ENCODE data around the gene ZC3HAV1.

GRCh38 chr7:139065323-139065722 lies 44.2 kb downstream of the ZC3HAV1 start:
- TF ChIP-seq SUZ12 (IDR thresholded peaks at IDR 0.05) (no peak), BHLHE40 (IDR thresholded peaks at IDR 0.05; ENCODE audit: borderline replicate concordance) (no peak), HDGF (IDR thresholded peaks at IDR 0.05; ENCODE audit: borderline replicate concordance) (no peak), FOXM1 (IDR thresholded peaks at IDR 0.05; ENCODE audit: borderline replicate concordance) (no peak), PKNOX1 (IDR thresholded peaks at IDR 0.05) (no peak), FOXA1 (IDR thresholded peaks at IDR 0.05) (no peak), ZNF384 (IDR thresholded peaks at IDR 0.05) (no peak), CTBP1 (IDR thresholded peaks at IDR 0.05; ENCODE audit: borderline replicate concordance) (no peak), ELF4 (IDR thresholded peaks at IDR 0.05) (no peak), TARDBP (IDR thresholded peaks at IDR 0.05) (no peak), SP1 (IDR thresholded peaks at IDR 0.05) (no peak)

All from HEK293T (cell line).